Neural cell (in vitro differentiated cells): ENCODE data around the gene SLC44A5. TPM values are rescaled to one million over a fixed set of nuclear protein-coding genes. Genes with fewer than 3 reads are reported as not detected.

Experiments used
- H2AFZ ChIP-seq: fragments of 200-600, 300-800 bp; sonication (generic), shearing (Covaris generic); 2 replicates; pipeline ENCODE4 v1.6.0; 2014; ENCODE audit warnings: low read depth, mild to moderate bottlenecking, antibody characterized with exemption, low read length, moderate library complexity
- H3F3A ChIP-seq: fragments of 200-600 bp; shearing (Covaris generic); 2 replicates; pipeline ENCODE4 v1.6.1; 2016; ENCODE audit warnings: mild to moderate bottlenecking, moderate library complexity, mixed read lengths, antibody characterized with exemption, low read length; ENCODE audit not compliant: insufficient read depth, poor library complexity, severe bottlenecking
- H3K27ac ChIP-seq: fragments of 200-600, 300-800 bp; sonication (generic), shearing (Covaris generic); 2 replicates; pipeline ENCODE4 v1.5.1; 2014; ENCODE audit warnings: mild to moderate bottlenecking, low read length, moderate library complexity
- H3K27me3 ChIP-seq: fragments of 300-800, 200-600 bp; sonication (generic), shearing (Covaris generic); 2 replicates; pipeline ENCODE4 v1.6.0; 2014; ENCODE audit warnings: mild to moderate bottlenecking, low read depth, low read length, moderate library complexity; ENCODE audit not compliant: insufficient read depth
- H3K36me3 ChIP-seq: fragments of 300-800, 200-600 bp; sonication (generic), shearing (Covaris generic); 2 replicates; pipeline ENCODE4 v1.5.1; 2014; ENCODE audit warnings: mild to moderate bottlenecking, antibody characterized with exemption, low read length, moderate library complexity; ENCODE audit not compliant: insufficient read depth
- H3K4me2 ChIP-seq: fragments of 300-800, 200-600 bp; sonication (generic), shearing (Covaris generic); 2 replicates; pipeline ENCODE4 v1.6.0; 2014; ENCODE audit warnings: mild to moderate bottlenecking, low read length
- H3K4me3 ChIP-seq: fragments of 300-800, 200-600 bp; sonication (generic), shearing (Covaris generic); 2 replicates; pipeline ENCODE4 v1.5.1; 2014; ENCODE audit warnings: mild to moderate bottlenecking, low read length, moderate library complexity
- H3K79me2 ChIP-seq: fragments of 200-600 bp; shearing (Covaris generic); replicated peaks from 2 replicates; pipeline ENCODE4 v1.6.0; 2014; ENCODE audit warnings: mild to moderate bottlenecking, low read length, moderate library complexity; ENCODE audit not compliant: insufficient read depth
- H3K9ac ChIP-seq: fragments of 300-800, 200-600 bp; sonication (generic), shearing (Covaris generic); 2 replicates; pipeline ENCODE4 v1.6.1; 2016; ENCODE audit warnings: mild to moderate bottlenecking, low read length, mixed read lengths
- H3K9me2 ChIP-seq: fragments of 200-600 bp; shearing (Covaris generic); 2 replicates; pipeline ENCODE4 v1.6.1; 2016; ENCODE audit warnings: mild to moderate bottlenecking, low read length, mixed read lengths; ENCODE audit not compliant: insufficient read depth
- H3K9me3 ChIP-seq: fragments of 200-600, 300-800 bp; sonication (generic), shearing (Covaris generic); 2 replicates; pipeline ENCODE4 v1.6.1; 2016; ENCODE audit warnings: mild to moderate bottlenecking, mixed run types, low read length, moderate library complexity, mixed read lengths
- H4K20me1 ChIP-seq: fragments of 200-600 bp; shearing (Covaris generic); 2 replicates; pipeline ENCODE4 v1.6.1; 2016; ENCODE audit warnings: mild to moderate bottlenecking, mixed run types; ENCODE audit not compliant: insufficient read depth
- EP300 ChIP-seq: fragments of 450-650 bp; conservative IDR thresholded peaks from 2 replicates; pipeline ENCODE4 v1.6.1; 2014; ENCODE audit warnings: antibody characterized with exemption, mild to moderate bottlenecking, moderate library complexity; ENCODE audit not compliant: poor library complexity, severe bottlenecking
- EZH2 ChIP-seq: fragments of 200-600, 300-800 bp; shearing (Covaris generic), sonication (generic); IDR thresholded peaks from 2 replicates; pipeline ENCODE4 v1.6.1; 2014; ENCODE audit warnings: antibody characterized with exemption, low read length, borderline replicate concordance, mild to moderate bottlenecking; ENCODE audit not compliant: insufficient read depth, poor library complexity, severe bottlenecking
- MXI1 ChIP-seq: fragments of 450-650 bp; conservative IDR thresholded peaks from 2 replicates; pipeline ENCODE4 v1.6.1; 2014; ENCODE audit warnings: antibody characterized with exemption, mild to moderate bottlenecking; ENCODE audit not compliant: poor library complexity, severe bottlenecking
- POLR2AphosphoS5 ChIP-seq: IDR thresholded peaks from 2 replicates; pipeline ENCODE4 v1.6.1; 2012
- RAD21 ChIP-seq: fragments of 450-650 bp; conservative IDR thresholded peaks from 2 replicates; pipeline ENCODE4 v1.6.1; 2014; ENCODE audit warnings: antibody characterized with exemption, mild to moderate bottlenecking, moderate library complexity
- SMC3 ChIP-seq: fragments of 450-650 bp; conservative IDR thresholded peaks from 2 replicates; pipeline ENCODE4 v1.6.1; 2014; ENCODE audit warnings: antibody characterized with exemption, mild to moderate bottlenecking, moderate library complexity; ENCODE audit not compliant: poor library complexity
- TAF1 ChIP-seq: IDR thresholded peaks from 2 replicates; pipeline ENCODE4 v1.6.1; 2012; ENCODE audit warnings: low read depth
- polyA plus RNA-seq: library from polyadenylated mRNA; depleted of rRNA; stranded (reverse); fragments of >200 nt; gene quantifications from 2 replicates; pipeline ENCODE4 v1.2.3, GENCODE V29; 2014
- TF ChIP-seq, protein P1 (sequence below): IDR thresholded peaks from 2 replicates; pipeline ENCODE4 v1.6.1; 2012; ENCODE audit warnings: borderline replicate concordance
- TF ChIP-seq, protein P2 (sequence below): fragments of 450-650 bp; IDR thresholded peaks from 2 replicates; pipeline ENCODE4 v1.5.1; 2014; ENCODE audit warnings: antibody characterized with exemption, mild to moderate bottlenecking, moderate library complexity; ENCODE audit not compliant: poor library complexity, severe bottlenecking

The SLC44A5 gene
- polyA plus RNA-seq, 1 donor from 2014 or later = 53.0 TPM

DNA sequence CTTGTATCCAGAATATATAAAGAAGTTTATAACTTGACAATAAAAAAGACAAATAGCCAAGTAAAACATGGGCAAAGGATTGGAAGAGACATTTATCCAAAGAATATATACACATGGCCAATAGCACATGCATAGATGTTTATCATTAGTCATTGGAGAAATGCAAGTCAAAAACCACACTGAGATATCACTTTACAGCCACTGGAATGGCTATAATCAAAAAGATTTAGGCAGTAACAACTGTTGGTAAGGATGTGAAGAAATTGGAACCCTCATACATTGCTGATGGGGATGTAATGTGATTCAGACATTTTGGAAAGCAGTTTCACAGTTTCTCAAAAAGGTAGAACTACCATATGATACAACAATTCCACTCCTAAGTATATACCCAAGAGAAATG, 51.1 kb downstream of the SLC44A5 start:
- Histone ChIP-seq H4K20me1 (no peaks in the 10 kb centered on the region), H3K9ac (no peak overlapping the region), H3K9me2 (no peaks in the 10 kb centered on the region), H3K27me3 (no peaks in the 10 kb centered on the region), H3K4me2 (no peak overlapping the region), H3F3A (no peaks in the 10 kb centered on the region), H3K27ac (no peak overlapping the region), H3K4me3 (no peak overlapping the region), H3K79me2 (no peaks in the 10 kb centered on the region), H3K36me3 (no peaks in the 10 kb centered on the region), H3K9me3 (no peaks in the 10 kb centered on the region), H2AFZ (no peak overlapping the region)
- TF ChIP-seq POLR2AphosphoS5 = no peak
- TF ChIP-seq TAF1 = no peak
- no peak for TF ChIP-seq EP300
- TF ChIP-seq, protein P1, sequence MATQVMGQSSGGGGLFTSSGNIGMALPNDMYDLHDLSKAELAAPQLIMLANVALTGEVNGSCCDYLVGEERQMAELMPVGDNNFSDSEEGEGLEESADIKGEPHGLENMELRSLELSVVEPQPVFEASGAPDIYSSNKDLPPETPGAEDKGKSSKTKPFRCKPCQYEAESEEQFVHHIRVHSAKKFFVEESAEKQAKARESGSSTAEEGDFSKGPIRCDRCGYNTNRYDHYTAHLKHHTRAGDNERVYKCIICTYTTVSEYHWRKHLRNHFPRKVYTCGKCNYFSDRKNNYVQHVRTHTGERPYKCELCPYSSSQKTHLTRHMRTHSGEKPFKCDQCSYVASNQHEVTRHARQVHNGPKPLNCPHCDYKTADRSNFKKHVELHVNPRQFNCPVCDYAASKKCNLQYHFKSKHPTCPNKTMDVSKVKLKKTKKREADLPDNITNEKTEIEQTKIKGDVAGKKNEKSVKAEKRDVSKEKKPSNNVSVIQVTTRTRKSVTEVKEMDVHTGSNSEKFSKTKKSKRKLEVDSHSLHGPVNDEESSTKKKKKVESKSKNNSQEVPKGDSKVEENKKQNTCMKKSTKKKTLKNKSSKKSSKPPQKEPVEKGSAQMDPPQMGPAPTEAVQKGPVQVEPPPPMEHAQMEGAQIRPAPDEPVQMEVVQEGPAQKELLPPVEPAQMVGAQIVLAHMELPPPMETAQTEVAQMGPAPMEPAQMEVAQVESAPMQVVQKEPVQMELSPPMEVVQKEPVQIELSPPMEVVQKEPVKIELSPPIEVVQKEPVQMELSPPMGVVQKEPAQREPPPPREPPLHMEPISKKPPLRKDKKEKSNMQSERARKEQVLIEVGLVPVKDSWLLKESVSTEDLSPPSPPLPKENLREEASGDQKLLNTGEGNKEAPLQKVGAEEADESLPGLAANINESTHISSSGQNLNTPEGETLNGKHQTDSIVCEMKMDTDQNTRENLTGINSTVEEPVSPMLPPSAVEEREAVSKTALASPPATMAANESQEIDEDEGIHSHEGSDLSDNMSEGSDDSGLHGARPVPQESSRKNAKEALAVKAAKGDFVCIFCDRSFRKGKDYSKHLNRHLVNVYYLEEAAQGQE = no peak
- no peak for TF ChIP-seq EZH2
- TF ChIP-seq MXI1 = no peak
- TF ChIP-seq, protein P2, sequence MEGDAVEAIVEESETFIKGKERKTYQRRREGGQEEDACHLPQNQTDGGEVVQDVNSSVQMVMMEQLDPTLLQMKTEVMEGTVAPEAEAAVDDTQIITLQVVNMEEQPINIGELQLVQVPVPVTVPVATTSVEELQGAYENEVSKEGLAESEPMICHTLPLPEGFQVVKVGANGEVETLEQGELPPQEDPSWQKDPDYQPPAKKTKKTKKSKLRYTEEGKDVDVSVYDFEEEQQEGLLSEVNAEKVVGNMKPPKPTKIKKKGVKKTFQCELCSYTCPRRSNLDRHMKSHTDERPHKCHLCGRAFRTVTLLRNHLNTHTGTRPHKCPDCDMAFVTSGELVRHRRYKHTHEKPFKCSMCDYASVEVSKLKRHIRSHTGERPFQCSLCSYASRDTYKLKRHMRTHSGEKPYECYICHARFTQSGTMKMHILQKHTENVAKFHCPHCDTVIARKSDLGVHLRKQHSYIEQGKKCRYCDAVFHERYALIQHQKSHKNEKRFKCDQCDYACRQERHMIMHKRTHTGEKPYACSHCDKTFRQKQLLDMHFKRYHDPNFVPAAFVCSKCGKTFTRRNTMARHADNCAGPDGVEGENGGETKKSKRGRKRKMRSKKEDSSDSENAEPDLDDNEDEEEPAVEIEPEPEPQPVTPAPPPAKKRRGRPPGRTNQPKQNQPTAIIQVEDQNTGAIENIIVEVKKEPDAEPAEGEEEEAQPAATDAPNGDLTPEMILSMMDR = no peak
- no peak for TF ChIP-seq RAD21
- no peak for TF ChIP-seq SMC3

DNA sequence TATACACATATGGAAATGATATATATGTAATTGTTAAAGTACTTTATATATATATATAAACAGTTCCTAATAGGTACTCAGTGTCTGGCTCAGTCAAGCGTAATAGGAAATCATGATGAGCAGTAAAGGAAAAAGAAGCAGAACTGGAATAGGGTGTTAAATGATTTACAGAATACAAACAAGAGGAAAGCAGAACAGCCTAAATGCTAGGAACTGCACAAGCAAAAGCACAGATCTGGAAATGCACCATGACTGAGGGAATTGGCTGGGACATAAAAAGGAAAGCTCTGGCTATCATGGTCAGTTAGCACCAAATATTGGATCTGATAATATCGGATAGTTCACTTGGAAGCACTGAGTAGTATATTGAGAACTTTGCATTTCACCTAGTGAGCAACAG, 51.8 kb downstream of the SLC44A5 start:
- H2AFZ ChIP-seq = no peak overlapping the region
- no peaks in the 10 kb centered on the region for H3K27me3 ChIP-seq
- TF ChIP-seq SMC3 (no peak), TAF1 (no peak), POLR2AphosphoS5 (no peak), MXI1 (no peak), EP300 (no peak), EZH2 (no peak), RAD21 (no peak)
- TF ChIP-seq, protein P2 = no peak
- TF ChIP-seq, protein P1 = no peak
- H3K27ac ChIP-seq = no peak overlapping the region
- no peaks in the 10 kb centered on the region for H3K36me3 ChIP-seq
- H3K9ac ChIP-seq = no peak overlapping the region
- H4K20me1 ChIP-seq = no peaks in the 10 kb centered on the region
- H3K4me2 ChIP-seq = no peak overlapping the region
- H3K4me3 ChIP-seq = no peak overlapping the region
- no peaks in the 10 kb centered on the region for H3F3A ChIP-seq
- H3K9me2 ChIP-seq = no peaks in the 10 kb centered on the region
- no peaks in the 10 kb centered on the region for H3K79me2 ChIP-seq
- no peaks in the 10 kb centered on the region for H3K9me3 ChIP-seq
